CD4-positive, alpha-beta T cell (primary cell): ENCODE results near the gene ATG2B. TPM values are rescaled to one million over a fixed set of nuclear protein-coding genes. Genes with fewer than 3 reads are reported as not detected.

Source experiments
- ATAC-seq: fragments of 200-7000 bp; cut with Tn5 transposase; one replicate; pipeline ENCODE4 v1.10.0; 2022; ENCODE audit warnings: mild to moderate bottlenecking; ENCODE audit not compliant: poor library complexity
- CTCF ChIA-PET: fragments of 350-600 bp; sonication (Branson Sonifier 250); formaldehyde crosslinking; loops from one replicate; lab custom pipeline; 2021; ENCODE audit warnings: antibody characterized with exemption, inconsistent platforms; lab: Charles Lee
- POLR2A ChIA-PET: fragments of 350-600 bp; sonication (Branson Sonifier 250); formaldehyde crosslinking; loops from one replicate; lab custom pipeline; 2021; ENCODE audit warnings: antibody characterized with exemption, inconsistent platforms; lab: Charles Lee
- DNase-seq, 14 experiments: peaks; one replicate each; pipeline ENCODE4 v3.0.0-alpha.2; 2013 to 2020; ENCODE audit warnings: mixed read lengths in 2 of 14
- H3K27ac ChIP-seq, 2 donors: one replicate each; pipeline versions ENCODE4 v1.5.1 to v1.7.0; 2013; ENCODE audit warnings: low read length in 2 of 2, low read depth in 1 of 2, mild to moderate bottlenecking in 1 of 2
- H3K27me3 ChIP-seq, 2 experiments: 1 replicate in 1 of 2; 2 replicates in 1 of 2; pipeline versions ENCODE4 v1.6.1 to v1.7.0; 2013; ENCODE audit warnings: low read length in 2 of 2, control low read depth in 1 of 2, mild to moderate bottlenecking in 1 of 2, moderate library complexity in 1 of 2; ENCODE audit not compliant: insufficient read depth in 2 of 2, control insufficient read depth in 1 of 2
- H3K36me3 ChIP-seq: one replicate; pipeline ENCODE4 v1.6.1; 2013; ENCODE audit warnings: low read length, control low read depth; ENCODE audit not compliant: insufficient read depth
- H3K4me1 ChIP-seq: one replicate; pipeline ENCODE4 v1.6.1; 2013; ENCODE audit warnings: low read length, control low read depth; ENCODE audit not compliant: insufficient read depth
- H3K4me3 ChIP-seq: one replicate; pipeline ENCODE4 v1.5.1; 2013; ENCODE audit warnings: mild to moderate bottlenecking, low read length, moderate library complexity
- H3K9me3 ChIP-seq, 2 experiments: 1 replicate in 1 of 2; 2 replicates in 1 of 2; pipeline versions ENCODE4 v1.6.1 to v1.7.0; 2013; ENCODE audit warnings: low read length in 2 of 2, mild to moderate bottlenecking in 2 of 2, control low read depth in 1 of 2, moderate library complexity in 1 of 2; ENCODE audit not compliant: control insufficient read depth in 1 of 2, insufficient read depth in 1 of 2
- H3K27ac Mint-ChIP-seq: one replicate; pipeline ENCODE4 v1.8.0; 2020; ENCODE audit warnings: mixed read lengths
- H3K27me3 Mint-ChIP-seq: one replicate; pipeline ENCODE4 v1.8.0; 2021; ENCODE audit warnings: mixed read lengths
- H3K36me3 Mint-ChIP-seq: one replicate; pipeline ENCODE4 v1.8.0; 2021; ENCODE audit warnings: low read depth, mixed read lengths
- H3K4me1 Mint-ChIP-seq: one replicate; pipeline ENCODE4 v1.8.0; 2021; ENCODE audit warnings: low read depth, mixed read lengths
- H3K4me3 Mint-ChIP-seq: one replicate; pipeline ENCODE4 v1.8.0; 2020; ENCODE audit warnings: mild to moderate bottlenecking, mixed read lengths
- H3K9me3 Mint-ChIP-seq: one replicate; pipeline ENCODE4 v1.8.0; 2020; ENCODE audit warnings: mixed read lengths
- intact Hi-C, 2 experiments: fragments of 100-400 bp; cut with DNase I in 1 of 2; cut with micrococcal nuclease in 1 of 2; formaldehyde crosslinking; loops; one replicate each; pipeline versions ENCODE4 v1.15.1 to v1.9.0; 2023 to 2025; cut with DNase I, micrococcal nuclease
- total RNA-seq, 174 experiments: library from RNA in 2 of 174; stranded (reverse) in 2 of 174; gene quantifications; one replicate each; pipeline ENCODE4 v1.2.3 and lab custom pipeline; 2021 to 2026
- TF ChIP-seq, protein P1 (sequence below): fragments of 200-600 bp; IDR thresholded peaks from one replicate; pipeline ENCODE4 v1.8.0; 2022; ENCODE audit warnings: antibody characterized with exemption, mild to moderate bottlenecking

ATG2B gene
- total RNA-seq, 2 experiments from 2014 or later = 20.1 to 20.2 TPM

DNA sequence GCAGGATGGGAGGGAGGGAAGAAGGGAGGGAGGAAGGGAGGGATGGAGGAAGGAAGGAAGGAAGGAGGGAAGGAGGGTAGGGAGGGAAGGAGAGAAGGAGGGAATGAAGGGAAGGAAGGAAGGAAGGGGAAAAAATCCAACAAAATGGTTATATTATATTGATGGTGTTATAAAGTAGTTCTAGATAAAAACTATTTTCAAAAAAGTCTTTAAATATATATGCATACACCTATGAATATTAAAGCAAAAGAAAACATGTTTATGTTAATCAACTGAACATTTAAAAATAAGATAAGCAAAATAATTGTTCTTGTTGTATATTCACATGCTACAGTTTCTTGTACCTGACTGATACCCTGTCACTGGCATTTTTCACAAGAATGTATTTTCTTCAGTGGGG lies 105.2 kb downstream of the ATG2B start:
- intact Hi-C loops = no loop called here
- ChIA-PET POLR2A (no interaction called here), CTCF (no interaction called here)
- peaks cover 37% of the 10 kb centered on the region for H3K27me3 Mint-ChIP-seq
- H3K4me3 ChIP-seq = no peak overlapping the region
- ATAC-seq = no peak
- no peaks in the 10 kb centered on the region for H3K36me3 ChIP-seq
- no peak overlapping the region for H3K27ac ChIP-seq
- H3K27ac Mint-ChIP-seq = no peak overlapping the region
- H3K9me3 Mint-ChIP-seq = no peaks in the 10 kb centered on the region
- H3K27me3 ChIP-seq = peaks cover 3 to 7% of the 10 kb centered on the region in 2 experiments
- no peaks in the 10 kb centered on the region for H3K36me3 Mint-ChIP-seq
- H3K4me1 Mint-ChIP-seq = no peaks in the 10 kb centered on the region
- DNase-seq = no peak
- TF ChIP-seq, protein P1, sequence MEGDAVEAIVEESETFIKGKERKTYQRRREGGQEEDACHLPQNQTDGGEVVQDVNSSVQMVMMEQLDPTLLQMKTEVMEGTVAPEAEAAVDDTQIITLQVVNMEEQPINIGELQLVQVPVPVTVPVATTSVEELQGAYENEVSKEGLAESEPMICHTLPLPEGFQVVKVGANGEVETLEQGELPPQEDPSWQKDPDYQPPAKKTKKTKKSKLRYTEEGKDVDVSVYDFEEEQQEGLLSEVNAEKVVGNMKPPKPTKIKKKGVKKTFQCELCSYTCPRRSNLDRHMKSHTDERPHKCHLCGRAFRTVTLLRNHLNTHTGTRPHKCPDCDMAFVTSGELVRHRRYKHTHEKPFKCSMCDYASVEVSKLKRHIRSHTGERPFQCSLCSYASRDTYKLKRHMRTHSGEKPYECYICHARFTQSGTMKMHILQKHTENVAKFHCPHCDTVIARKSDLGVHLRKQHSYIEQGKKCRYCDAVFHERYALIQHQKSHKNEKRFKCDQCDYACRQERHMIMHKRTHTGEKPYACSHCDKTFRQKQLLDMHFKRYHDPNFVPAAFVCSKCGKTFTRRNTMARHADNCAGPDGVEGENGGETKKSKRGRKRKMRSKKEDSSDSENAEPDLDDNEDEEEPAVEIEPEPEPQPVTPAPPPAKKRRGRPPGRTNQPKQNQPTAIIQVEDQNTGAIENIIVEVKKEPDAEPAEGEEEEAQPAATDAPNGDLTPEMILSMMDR = no peak
- H3K4me3 Mint-ChIP-seq = no peak overlapping the region
- H3K9me3 ChIP-seq = no peaks in the 10 kb centered on the region
- no peaks in the 10 kb centered on the region for H3K4me1 ChIP-seq

DNA sequence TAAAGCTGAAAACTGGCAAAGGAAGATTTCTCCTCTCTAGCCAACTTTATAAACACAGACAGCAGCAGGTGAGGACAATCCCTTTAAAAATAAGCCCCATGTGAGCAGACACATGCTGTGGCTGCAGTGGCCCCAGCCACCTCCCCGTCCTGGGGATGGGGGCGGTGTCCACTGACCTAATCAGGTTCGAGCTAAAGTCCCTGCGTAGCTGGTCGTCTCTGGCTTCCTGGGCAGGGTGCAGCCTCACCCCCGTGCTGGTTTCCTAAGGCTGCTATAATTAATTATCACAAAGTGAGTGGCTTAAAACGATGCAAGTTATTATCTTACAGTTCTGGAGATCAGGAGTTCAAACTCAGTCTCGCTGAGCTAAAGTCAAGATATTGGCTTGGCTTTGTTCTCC lies 106.1 kb downstream of the ATG2B start:
- Histone ChIP-seq H3K9me3 (no peaks in the 10 kb centered on the region), H3K27me3 (peaks cover 3 to 9% of the 10 kb centered on the region in 2 experiments), H3K4me1 (no peaks in the 10 kb centered on the region), H3K4me3 (no peak overlapping the region), H3K36me3 (no peaks in the 10 kb centered on the region), H3K27ac (no peak overlapping the region)
- Mint-ChIP-seq H3K4me3 (no peak overlapping the region), H3K27ac (no peak overlapping the region), H3K4me1 (no peaks in the 10 kb centered on the region), H3K36me3 (no peaks in the 10 kb centered on the region), H3K9me3 (no peaks in the 10 kb centered on the region), H3K27me3 (peaks cover 39% of the 10 kb centered on the region)
- intact Hi-C loops = no loop called here
- ChIA-PET CTCF (no interaction called here), POLR2A (no interaction called here)
- DNase-seq (no peak), ATAC-seq (no peak)
- TF ChIP-seq, protein P1 = no peak

DNA sequence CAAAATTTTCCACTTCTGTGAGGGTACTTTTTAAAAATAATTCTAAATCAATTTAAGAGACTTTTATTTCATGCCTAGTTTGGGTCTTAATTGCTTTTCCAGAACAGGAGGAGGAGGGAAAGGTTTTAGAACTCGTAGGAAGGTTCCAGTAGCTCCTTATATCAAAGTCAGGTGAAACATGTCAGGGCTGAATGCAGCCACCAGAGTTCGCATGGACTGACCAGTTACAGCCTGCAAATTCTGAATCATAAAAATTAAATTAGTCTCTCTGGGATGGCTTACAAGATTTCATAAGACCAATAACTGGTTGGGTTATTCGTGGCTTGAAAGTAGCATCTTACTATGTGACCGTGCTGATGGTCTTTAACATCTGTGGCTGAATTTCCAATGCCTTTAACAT lies 106.7 kb downstream of the ATG2B start:
- no peak overlapping the region for H3K27ac Mint-ChIP-seq
- no peaks in the 10 kb centered on the region for H3K4me1 Mint-ChIP-seq
- ATAC-seq (no peak), DNase-seq (no peak)
- no peak overlapping the region for H3K27ac ChIP-seq
- H3K27me3 Mint-ChIP-seq = peaks cover 46% of the 10 kb centered on the region
- no peaks in the 10 kb centered on the region for H3K9me3 Mint-ChIP-seq
- H3K9me3 ChIP-seq = no peaks in the 10 kb centered on the region
- peaks cover 3 to 9% of the 10 kb centered on the region in 2 experiments for H3K27me3 ChIP-seq
- ChIA-PET POLR2A (no interaction called here), CTCF (no interaction called here)
- no peaks in the 10 kb centered on the region for H3K36me3 ChIP-seq
- H3K4me1 ChIP-seq = no peaks in the 10 kb centered on the region
- intact Hi-C loops = no loop called here
- H3K36me3 Mint-ChIP-seq = no peaks in the 10 kb centered on the region
- TF ChIP-seq, protein P1 = no peak
- H3K4me3 ChIP-seq = no peak overlapping the region
- H3K4me3 Mint-ChIP-seq = no peak overlapping the region
